ENCODE results near the gene LYAR. TPM values are rescaled to one million over a fixed set of nuclear protein-coding genes. Genes with fewer than 3 reads are reported as not detected.

The LYAR gene
- total RNA-seq, 1 donor from 2014 or later: 4.2 TPM

GRCh38 chr4:4316150-4316495 is 26.2 kb upstream of the LYAR start:
- DNase-seq (ENCODE audit: low spot score): no peak

- no peak for DNase-seq (ENCODE audit: low spot score)
Measured at GRCh38 chr4:4315461-4316149, 25.7 kb upstream of the LYAR start.

GRCh38 chr4:4311193-4311592 is 21.2 kb upstream of the LYAR start:
- DNase-seq (ENCODE audit: low spot score): no peak

- DNase-seq (ENCODE audit: low spot score): no peak
Measured at GRCh38 chr4:4308800-4309441, 19.0 kb upstream of the LYAR start.

GRCh38 chr4:4306920-4307319 is 17.0 kb upstream of the LYAR start:
- no peak for DNase-seq (ENCODE audit: low spot score)

GRCh38 chr4:4302416-4302815 is 12.5 kb upstream of the LYAR start:
- no peak for DNase-seq (ENCODE audit: low spot score)

- no peak for DNase-seq (ENCODE audit: low spot score)
Measured at GRCh38 chr4:4302001-4302400, 12.0 kb upstream of the LYAR start.

- no peak for DNase-seq (ENCODE audit: low spot score)
Measured at GRCh38 chr4:4299006-4299405, 9.1 kb upstream of the LYAR start.

GRCh38 chr4:4296283-4296846 is 6.4 kb upstream of the LYAR start:
- no peak for DNase-seq (ENCODE audit: low spot score)

GRCh38 chr4:4293279-4293678 is 3.3 kb upstream of the LYAR start:
- no peak for DNase-seq (ENCODE audit: low spot score)

- DNase-seq (ENCODE audit: low spot score): no peak
Measured at GRCh38 chr4:4289597-4289940, 385 bp downstream of the LYAR start.

GRCh38 chr4:4289055-4289454 is 899 bp downstream of the LYAR start:
- DNase-seq (ENCODE audit: low spot score): no peak

GRCh38 chr4:4288098-4288497 is 1.9 kb downstream of the LYAR start:
- no peak for DNase-seq (ENCODE audit: low spot score)

GRCh38 chr4:4284827-4285618 is 4.9 kb downstream of the LYAR start:
- DNase-seq (ENCODE audit: low spot score): no peak

GRCh38 chr4:4281787-4282186 is 8.2 kb downstream of the LYAR start:
- DNase-seq (ENCODE audit: low spot score): no peak

GRCh38 chr4:4277531-4277930 is 12.4 kb downstream of the LYAR start:
- DNase-seq (ENCODE audit: low spot score): no peak

GRCh38 chr4:4274226-4274625 is 15.7 kb downstream of the LYAR start:
- no peak for DNase-seq (ENCODE audit: low spot score)

- DNase-seq (ENCODE audit: low spot score): no peak
Measured at GRCh38 chr4:4271912-4272311, 18.0 kb downstream of the LYAR start.

- DNase-seq (ENCODE audit: low spot score): no peak
Measured at GRCh38 chr4:4270529-4270928, 19.4 kb downstream of the LYAR start.

GRCh38 chr4:4269856-4270255 is 20.1 kb downstream of the LYAR start:
- DNase-seq (ENCODE audit: low spot score): no peak

- no peak for DNase-seq (ENCODE audit: low spot score)
Measured at GRCh38 chr4:4269331-4269731, 20.6 kb downstream of the LYAR start.

- no peak for DNase-seq (ENCODE audit: low spot score)
Measured at GRCh38 chr4:4268776-4269175, 21.2 kb downstream of the LYAR start.

GRCh38 chr4:4267981-4268380 is 22.0 kb downstream of the LYAR start:
- no peak for DNase-seq (ENCODE audit: low spot score)

Data from mucosa of gallbladder (tissue), 1 donor.